Body of pancreas (tissue), 4 donors: ENCODE results near the gene EYA4.

Experiments
- CTCF ChIP-seq, 7 experiments: fragments of 450-650 bp in 4 of 7; fragments of 200-600 bp in 3 of 7; sonication (generic) in 3 of 7; IDR thresholded peaks; one replicate each; pipeline ENCODE4 v1.5.1; 2016 to 2019; ENCODE audit warnings: antibody characterized with exemption in 7 of 7
- POLR2A ChIP-seq, 3 donors: fragments of 450-650 bp; IDR thresholded peaks; one replicate each; pipeline ENCODE4 v1.6.1; 2016; ENCODE audit warnings: antibody characterized with exemption in 3 of 3, mild to moderate bottlenecking in 2 of 3

- TF ChIP-seq CTCF (IDR thresholded peaks at IDR 0.05) (no peak), POLR2A (IDR thresholded peaks at IDR 0.05) (no peak)
These were observed 18.4 kb downstream of the EYA4 start for GRCh38 chr6:133259561-133259960.
